ENCODE results near the gene SPNS2.

The SPNS2 gene

DNA sequence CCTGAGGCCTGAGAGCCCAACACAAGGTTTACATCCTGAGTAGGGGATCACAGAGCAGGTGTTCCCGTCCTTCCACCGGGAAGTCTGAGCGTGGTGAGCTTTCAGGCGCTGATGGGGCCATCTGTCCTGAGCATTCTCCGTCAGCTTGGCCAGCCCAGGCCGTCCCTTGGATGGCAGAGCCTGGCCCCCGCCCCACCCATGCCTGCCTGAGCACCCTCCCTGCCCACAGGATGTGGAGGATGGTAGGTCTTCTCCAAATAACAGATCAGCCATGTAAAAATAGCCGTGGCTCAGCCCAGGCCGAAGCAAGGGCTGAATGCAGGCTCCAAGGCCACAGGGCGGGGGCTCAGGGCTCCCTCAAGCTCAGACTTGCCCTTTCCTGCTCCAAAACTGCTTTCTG is 20.2 kb downstream of the SPNS2 start:
- Mint-ChIP-seq H3K27ac (no peak overlapping the region), H3K4me3 (no peak overlapping the region), H3K36me3 (ENCODE audit: low read depth) (no peaks in the 10 kb centered on the region), H3K4me1 (no peaks in the 10 kb centered on the region), H3K27me3 (no peaks in the 10 kb centered on the region), H3K9me3 (no peaks in the 10 kb centered on the region)
- ATAC-seq, result no peak
- no peak for DNase-seq

DNA sequence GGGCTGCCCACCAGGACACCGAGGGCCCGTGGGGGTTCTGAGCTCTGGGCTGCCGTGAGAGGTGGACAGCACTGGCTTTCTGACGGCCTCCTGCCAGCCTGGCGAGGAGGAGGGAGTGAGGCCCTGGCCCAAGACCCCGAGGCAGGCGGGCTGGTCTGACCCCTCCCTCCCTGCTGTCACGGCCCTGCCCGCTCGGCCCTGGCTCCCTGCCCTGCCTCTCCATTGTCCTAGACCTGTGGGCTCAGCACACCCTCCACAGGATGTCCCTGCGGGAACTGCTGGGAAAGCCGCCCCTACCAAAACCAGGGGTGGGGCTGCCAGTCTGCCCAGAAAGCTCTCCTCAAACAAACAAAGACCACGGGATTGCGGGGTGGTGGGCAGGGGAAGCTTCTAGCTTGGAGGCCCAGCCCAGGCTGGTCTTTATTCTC is 20.7 kb downstream of the SPNS2 start:
- Mint-ChIP-seq H3K4me3 (no peak overlapping the region), H3K27ac (no peak overlapping the region), H3K4me1 (no peaks in the 10 kb centered on the region), H3K36me3 (ENCODE audit: low read depth) (no peaks in the 10 kb centered on the region), H3K9me3 (no peaks in the 10 kb centered on the region), H3K27me3 (no peaks in the 10 kb centered on the region)
- ATAC-seq (no peak), DNase-seq (no peak)

DNA sequence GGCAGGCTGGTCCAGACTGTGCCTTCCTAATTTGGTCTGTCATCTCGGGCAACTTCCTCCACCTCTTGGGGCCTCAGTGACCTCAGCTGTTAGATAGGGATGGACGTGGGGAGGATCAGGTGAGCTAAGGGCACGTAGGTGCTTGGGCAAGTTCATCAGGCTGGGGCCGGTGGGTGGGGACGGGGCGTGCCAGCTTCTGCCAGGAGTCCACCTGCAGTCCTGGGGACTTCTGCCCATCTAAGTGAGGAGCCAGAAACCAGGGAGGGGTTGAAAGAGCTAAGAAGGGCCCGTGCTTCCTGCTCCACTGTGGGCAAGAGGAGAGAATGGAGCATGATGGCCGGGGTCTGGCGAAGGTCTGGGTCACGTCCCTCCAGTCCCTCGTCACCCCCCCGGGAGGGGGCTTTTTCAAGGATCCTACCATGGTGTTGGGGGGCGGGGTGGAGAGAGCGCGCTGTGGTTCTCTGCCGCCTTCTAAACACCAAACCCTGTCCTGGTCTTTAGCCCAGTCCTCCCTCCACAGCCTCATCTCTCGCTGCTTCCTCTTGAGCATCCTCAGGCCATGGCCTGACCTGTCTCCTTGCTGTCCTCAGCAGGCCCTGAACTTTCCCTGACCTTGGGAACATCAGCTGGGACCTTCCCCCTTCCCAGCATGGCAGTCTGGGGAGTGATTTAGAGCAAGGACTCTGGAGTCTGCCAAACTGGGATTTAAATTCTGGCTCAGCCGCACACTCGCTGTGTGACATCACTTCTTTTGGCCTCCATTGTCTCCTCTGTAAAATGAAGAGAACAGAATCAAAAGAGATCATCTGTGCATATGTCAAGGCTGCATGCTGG is 21.6 kb downstream of the SPNS2 start:
- no peak for ATAC-seq
- no peak overlapping the region for H3K27ac Mint-ChIP-seq
- no peaks in the 10 kb centered on the region for H3K27me3 Mint-ChIP-seq
- DNase-seq, result no peak
- H3K4me1 Mint-ChIP-seq, result no peaks in the 10 kb centered on the region
- no peak overlapping the region for H3K4me3 Mint-ChIP-seq
- H3K9me3 Mint-ChIP-seq, result no peaks in the 10 kb centered on the region
- H3K36me3 Mint-ChIP-seq (ENCODE audit: low read depth), result no peaks in the 10 kb centered on the region

DNA sequence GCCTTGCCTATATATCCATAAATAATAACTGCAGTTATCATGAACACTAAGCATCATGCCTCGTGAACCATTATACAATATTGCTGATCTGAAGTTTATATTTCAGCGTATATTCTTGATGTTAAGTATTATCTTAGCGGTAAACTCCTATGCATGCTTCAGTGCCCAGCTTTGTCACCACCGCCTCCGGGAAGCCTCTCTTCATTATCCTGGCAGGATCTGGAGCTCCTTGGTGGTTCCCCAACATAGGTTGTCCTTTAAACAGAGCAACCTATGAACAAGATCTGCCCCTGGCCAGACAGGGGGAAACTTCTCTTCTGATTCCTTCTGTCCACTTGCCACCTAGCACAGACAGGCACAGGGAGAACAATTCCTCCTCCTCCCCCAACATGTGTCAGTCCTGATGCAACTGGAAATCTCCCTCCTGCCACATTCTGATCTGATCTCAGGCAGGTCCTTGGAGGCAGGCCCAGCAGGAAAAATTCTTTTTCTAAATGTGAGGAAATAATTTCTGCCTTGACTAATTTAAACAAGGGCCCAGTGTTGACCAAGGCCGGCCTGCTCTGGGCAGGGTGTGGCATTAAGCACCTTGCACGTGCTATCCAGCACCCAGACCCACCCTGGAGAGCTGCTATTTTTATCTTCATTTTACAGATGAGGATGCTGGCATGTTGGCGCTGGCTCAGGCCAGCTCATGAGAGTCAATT is 22.4 kb downstream of the SPNS2 start:
- ATAC-seq (no peak), DNase-seq (no peak)
- no peaks in the 10 kb centered on the region for H3K4me1 Mint-ChIP-seq
- H3K27ac Mint-ChIP-seq, result no peak overlapping the region
- no peaks in the 10 kb centered on the region for H3K36me3 Mint-ChIP-seq (ENCODE audit: low read depth)
- no peaks in the 10 kb centered on the region for H3K27me3 Mint-ChIP-seq
- no peaks in the 10 kb centered on the region for H3K9me3 Mint-ChIP-seq
- H3K4me3 Mint-ChIP-seq, result no peak overlapping the region

DNA sequence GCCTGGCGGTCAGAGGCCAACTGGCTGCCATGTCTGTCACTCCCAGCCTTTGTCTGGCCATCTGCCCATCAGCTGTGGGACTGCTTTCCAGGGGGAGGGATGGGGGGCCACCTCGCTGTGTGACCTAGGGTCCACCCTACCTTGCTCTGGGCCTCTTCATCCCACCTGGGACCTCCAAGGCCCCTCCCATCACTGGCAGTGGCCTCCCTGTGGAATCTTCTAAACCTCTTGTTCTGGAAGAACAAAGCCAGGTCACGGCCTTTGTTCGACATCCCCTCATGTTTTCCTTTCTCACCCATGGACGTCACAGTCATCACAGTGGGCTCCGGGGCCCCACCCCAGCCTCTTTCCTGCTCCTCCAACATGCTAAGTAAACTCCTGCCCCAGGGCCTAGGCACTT is 24.0 kb downstream of the SPNS2 start:
- no peak for ATAC-seq
- no peak overlapping the region for H3K4me3 Mint-ChIP-seq
- H3K36me3 Mint-ChIP-seq (ENCODE audit: low read depth), result no peaks in the 10 kb centered on the region
- no peak for DNase-seq
- H3K27me3 Mint-ChIP-seq, result no peaks in the 10 kb centered on the region
- no peak overlapping the region for H3K27ac Mint-ChIP-seq
- H3K9me3 Mint-ChIP-seq, result no peaks in the 10 kb centered on the region
- no peaks in the 10 kb centered on the region for H3K4me1 Mint-ChIP-seq

DNA sequence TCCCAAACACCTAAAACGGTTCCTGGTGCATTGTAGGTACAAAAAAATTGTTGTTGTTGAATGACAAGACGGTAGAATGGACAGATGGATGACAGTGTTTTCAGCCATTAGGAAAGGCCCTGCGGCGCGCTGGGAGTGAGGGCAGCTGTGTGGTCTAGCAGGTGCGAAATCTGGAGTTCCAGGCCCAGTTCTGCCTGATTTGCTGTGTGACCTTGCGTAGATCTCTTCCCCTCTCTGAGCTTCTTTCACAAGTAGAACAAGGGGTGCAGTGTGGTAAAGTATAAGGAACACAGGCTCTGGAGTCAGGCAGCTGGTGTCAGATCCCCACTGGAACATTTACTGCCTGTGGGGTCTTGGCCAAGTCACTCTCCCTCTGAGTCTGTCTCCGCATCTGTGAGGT is 25.3 kb downstream of the SPNS2 start:
- Mint-ChIP-seq H3K36me3 (ENCODE audit: low read depth) (no peaks in the 10 kb centered on the region), H3K4me1 (no peaks in the 10 kb centered on the region), H3K27ac (no peak overlapping the region), H3K27me3 (peaks cover 2% of the 10 kb centered on the region), H3K4me3 (no peak overlapping the region), H3K9me3 (no peaks in the 10 kb centered on the region)
- DNase-seq (no peak), ATAC-seq (no peak)

DNA sequence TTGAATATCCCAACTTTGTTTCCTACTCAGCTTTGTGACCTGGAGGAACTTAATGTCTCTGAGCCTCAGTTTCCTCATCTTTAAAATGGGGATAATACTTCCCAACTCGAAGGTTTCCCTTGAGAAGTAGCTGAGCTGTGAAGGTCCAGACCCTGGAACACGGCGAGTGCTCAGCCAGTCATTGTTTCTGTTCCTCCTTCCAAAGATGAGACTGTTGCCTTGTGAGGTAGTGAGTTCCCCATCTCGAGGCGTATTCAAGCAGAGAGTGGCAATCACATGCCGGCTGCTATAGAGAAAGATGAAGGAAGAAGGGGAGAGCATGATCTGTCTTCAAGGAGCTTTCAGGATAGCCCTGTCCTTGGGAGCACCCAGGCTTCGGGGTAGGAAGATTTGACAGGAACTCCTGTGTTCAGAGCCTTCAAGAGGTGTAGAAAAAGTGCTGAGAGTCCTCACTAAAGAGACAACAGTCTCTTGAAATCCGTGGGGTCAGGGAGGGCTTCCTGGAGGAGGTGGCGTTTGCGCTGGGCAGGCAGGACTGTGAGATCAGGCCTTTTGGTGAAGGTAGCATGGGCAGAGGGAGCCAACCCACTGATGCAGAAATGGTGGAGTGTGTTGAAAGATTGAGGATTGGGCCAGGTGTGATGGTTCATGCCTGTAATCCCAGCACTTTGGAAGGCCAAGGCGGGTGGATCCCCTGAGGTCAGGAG is 27.2 kb downstream of the SPNS2 start:
- no peak overlapping the region for H3K27ac Mint-ChIP-seq
- H3K9me3 Mint-ChIP-seq, result no peaks in the 10 kb centered on the region
- no peaks in the 10 kb centered on the region for H3K36me3 Mint-ChIP-seq (ENCODE audit: low read depth)
- no peaks in the 10 kb centered on the region for H3K4me1 Mint-ChIP-seq
- DNase-seq (no peak), ATAC-seq (no peak)
- H3K27me3 Mint-ChIP-seq, result peaks cover 5% of the 10 kb centered on the region
- H3K4me3 Mint-ChIP-seq, result no peak overlapping the region

DNA sequence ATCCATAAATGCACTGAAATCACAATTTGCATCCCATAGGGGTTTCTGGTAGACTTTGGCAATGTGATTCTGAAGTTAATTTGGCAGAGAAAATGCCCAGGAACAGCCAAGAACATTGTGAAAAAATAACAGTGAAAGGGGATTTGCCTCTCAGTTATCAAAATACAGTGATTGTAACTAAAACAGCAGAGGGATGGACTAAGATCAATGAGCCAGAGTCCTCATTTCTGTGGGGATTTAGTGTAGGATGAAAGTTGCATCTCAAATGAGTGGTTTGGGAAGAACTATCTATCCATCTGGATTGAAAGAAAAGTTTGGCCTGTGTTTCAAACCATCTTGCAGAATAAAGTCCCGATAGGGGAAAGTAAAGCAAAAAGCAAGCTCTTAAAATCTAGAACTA is 28.5 kb downstream of the SPNS2 start:
- H3K4me3 Mint-ChIP-seq, result no peak overlapping the region
- H3K36me3 Mint-ChIP-seq (ENCODE audit: low read depth), result no peaks in the 10 kb centered on the region
- H3K4me1 Mint-ChIP-seq, result no peaks in the 10 kb centered on the region
- H3K27me3 Mint-ChIP-seq, result peaks cover 8% of the 10 kb centered on the region
- no peak overlapping the region for H3K27ac Mint-ChIP-seq
- H3K9me3 Mint-ChIP-seq, result no peaks in the 10 kb centered on the region
- DNase-seq (no peak), ATAC-seq (no peak)

DNA sequence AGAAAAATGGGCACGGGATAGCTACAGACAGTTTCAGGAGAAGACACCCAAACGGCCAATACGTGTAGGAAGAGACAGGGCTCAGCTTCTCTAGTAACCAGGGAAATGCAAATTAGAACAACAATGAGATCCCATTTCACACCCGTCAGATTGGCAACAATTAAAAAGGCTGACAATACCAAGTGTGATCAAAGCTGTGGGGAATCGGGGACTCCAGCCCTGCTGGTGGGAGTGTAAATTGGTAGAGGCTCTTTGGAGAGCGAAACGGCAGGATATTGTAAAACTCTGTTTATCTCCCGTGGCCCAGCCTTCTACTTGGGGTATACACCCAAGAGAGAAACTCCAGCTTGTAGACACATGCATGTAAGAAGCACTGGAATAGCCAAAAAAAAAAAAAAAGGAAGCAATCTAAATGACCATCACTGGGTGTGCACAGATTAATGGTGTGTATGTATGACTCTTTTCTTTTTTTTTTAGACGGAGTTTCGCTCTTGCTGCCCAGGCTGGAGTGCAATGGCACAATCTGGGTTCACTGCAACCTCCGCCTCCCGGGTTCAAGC is 29.0 kb downstream of the SPNS2 start:
- Mint-ChIP-seq H3K27me3 (peaks cover 9% of the 10 kb centered on the region), H3K9me3 (no peaks in the 10 kb centered on the region), H3K36me3 (ENCODE audit: low read depth) (no peaks in the 10 kb centered on the region), H3K27ac (no peak overlapping the region), H3K4me3 (no peak overlapping the region), H3K4me1 (no peaks in the 10 kb centered on the region)
- DNase-seq, result no peak
- no peak for ATAC-seq

DNA sequence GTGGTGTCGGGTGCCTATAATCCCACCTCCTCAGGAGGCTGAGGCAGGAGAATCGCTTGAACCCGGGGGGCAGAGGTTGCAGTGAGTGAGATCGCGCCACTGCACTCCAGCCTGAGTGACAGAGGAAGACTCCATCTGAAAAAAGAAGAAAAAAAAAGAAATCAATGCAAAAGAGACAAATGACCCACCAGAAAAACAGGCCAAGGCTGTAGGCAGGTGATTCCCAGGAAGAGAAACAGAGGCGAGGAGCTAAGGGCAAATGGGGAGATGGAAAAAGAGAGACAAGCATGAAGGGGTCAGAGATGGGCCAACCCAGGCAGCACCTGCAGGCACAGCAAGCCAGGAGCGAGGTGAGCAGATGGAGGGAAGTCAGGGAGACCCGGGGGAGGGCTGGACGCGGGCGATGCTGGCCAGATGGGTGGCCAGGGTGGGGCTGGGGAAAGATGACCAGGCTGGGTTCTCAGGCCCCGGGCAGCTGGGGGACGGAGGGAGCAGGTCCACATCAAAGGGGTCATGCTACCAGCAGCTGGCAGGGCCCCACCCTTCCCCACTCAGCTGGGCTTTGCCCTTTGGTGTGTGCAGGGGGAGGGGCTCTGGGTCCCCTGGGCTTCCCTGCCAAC is 31.0 kb downstream of the SPNS2 start:
- Mint-ChIP-seq H3K4me1 (peaks cover 6% of the 10 kb centered on the region), H3K9me3 (no peaks in the 10 kb centered on the region), H3K27me3 (peaks cover 9% of the 10 kb centered on the region), H3K4me3 (no peak overlapping the region), H3K27ac (no peak overlapping the region), H3K36me3 (ENCODE audit: low read depth) (no peaks in the 10 kb centered on the region)
- ATAC-seq, result no peak
- no peak for DNase-seq

DNA sequence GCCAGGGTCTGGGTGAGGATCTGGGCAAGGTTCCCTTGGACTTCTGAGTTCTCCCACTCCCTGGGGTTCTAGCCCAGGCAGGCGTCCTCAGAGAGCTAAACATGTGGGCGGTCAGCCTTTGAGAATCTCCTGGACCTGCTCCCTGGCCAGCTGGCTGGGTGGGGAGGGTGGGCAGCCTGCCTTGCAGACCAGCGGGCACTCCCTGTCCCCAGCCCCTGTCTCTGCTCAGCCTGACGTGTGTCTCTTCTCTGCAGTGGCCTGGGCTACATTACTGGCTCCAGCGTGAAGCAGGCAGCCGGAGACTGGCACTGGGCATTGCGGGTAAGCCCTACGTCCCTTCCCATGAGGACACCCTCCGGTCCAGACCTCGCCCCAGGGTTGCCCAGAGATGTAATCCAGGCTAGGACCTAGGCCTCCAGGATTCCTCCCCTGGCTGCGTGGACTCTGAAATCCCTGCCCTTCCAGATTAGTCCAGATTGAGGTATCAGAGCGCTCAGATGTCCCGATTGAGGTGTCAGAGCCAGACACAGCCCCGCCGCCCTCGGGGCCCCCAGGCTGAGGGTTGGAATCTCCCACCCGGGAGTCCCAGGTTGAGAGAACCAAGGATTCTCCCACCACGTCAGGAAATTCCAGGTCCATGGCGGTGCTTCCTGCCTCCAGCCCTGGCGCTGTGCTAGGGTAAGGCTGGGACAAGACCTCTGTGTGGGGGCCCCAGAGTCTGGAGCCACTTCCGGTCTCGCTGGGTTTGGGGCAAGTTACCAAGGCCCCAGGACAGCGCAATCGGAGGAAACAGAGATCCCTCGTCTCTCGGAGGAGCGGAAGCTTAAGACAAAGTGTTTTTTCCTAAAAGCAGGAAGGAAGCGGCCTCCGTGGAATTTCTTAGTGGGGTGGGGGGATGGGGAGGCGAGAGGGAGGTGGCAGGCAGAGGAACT is 32.4 kb downstream of the SPNS2 start:
- Mint-ChIP-seq H3K36me3 (ENCODE audit: low read depth) (no peaks in the 10 kb centered on the region), H3K4me3 (no peak overlapping the region), H3K9me3 (no peaks in the 10 kb centered on the region), H3K27me3 (peaks cover 9% of the 10 kb centered on the region), H3K4me1 (peaks cover 6% of the 10 kb centered on the region), H3K27ac (no peak overlapping the region)
- DNase-seq (no peak), ATAC-seq (no peak)

DNA sequence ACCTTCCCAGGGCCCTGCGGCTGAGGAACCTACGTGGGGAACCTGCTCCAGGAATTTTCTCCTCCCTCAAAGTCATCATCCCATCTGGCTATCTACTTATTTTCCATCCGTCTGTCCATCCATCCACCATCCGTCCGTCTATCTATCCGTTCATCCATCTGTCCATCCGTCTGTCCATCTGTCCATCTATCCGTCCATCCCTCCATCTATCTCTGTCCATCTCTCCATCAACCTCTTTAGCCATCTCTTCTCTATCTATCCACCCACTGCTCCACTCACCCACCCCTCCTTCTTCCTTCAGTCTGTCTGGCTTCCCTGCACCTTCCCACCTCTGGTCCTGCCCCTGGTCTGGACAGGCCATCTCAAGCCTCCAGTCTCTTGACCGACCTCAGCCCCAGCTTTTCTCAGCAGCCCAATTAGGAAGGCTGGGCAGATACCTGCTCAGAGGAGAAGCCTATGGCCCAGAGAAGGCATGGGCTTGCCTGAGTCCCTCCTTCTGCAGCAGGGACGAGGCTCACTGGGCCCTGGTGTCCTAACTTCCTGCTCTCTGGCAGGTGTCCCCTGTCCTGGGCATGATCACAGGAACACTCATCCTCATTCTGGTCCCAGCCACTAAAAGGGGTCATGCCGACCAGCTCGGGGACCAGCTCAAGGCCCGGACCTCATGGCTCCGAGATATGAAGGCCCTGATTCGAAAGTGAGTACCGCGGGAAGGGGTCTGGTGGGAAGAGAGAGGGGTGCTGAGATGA is 33.5 kb downstream of the SPNS2 start:
- no peaks in the 10 kb centered on the region for H3K36me3 Mint-ChIP-seq (ENCODE audit: low read depth)
- H3K27ac Mint-ChIP-seq, result peak overlapping the region; percentile 24
- no peak overlapping the region for H3K4me3 Mint-ChIP-seq
- DNase-seq, result no peak
- H3K27me3 Mint-ChIP-seq, result peaks cover 9% of the 10 kb centered on the region
- H3K4me1 Mint-ChIP-seq, result peaks cover 6% of the 10 kb centered on the region
- H3K9me3 Mint-ChIP-seq, result no peaks in the 10 kb centered on the region
- ATAC-seq, result no peak

DNA sequence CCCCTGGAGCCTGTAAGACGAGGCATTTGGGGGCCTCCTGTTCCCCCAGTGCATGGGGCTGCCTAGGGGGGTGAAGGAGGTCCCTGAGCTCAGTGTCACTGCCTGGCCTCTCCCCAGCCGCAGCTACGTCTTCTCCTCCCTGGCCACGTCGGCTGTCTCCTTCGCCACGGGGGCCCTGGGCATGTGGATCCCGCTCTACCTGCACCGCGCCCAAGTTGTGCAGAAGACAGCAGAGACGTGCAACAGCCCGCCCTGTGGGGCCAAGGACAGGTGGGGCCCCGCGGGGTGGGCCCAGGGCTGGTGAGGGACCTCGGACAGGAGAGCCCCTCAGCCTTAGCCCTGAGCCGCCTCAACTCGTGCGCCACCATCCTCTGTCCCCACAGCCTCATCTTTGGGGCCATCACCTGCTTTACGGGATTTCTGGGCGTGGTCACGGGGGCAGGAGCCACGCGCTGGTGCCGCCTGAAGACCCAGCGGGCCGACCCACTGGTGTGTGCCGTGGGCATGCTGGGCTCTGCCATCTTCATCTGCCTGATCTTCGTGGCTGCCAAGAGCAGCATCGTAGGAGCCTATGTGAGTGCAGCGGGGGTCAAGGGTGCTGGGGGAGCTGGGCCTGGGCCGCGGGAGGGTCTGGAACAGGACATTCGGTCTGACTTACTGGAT is 34.3 kb downstream of the SPNS2 start:
- H3K9me3 Mint-ChIP-seq, result no peaks in the 10 kb centered on the region
- DNase-seq (no peak), ATAC-seq (no peak)
- peaks cover 2% of the 10 kb centered on the region for H3K36me3 Mint-ChIP-seq (ENCODE audit: low read depth)
- H3K4me3 Mint-ChIP-seq, result no peak overlapping the region
- peak overlapping the region; percentile 22 for H3K27ac Mint-ChIP-seq
- H3K4me1 Mint-ChIP-seq, result peaks cover 6% of the 10 kb centered on the region
- peaks cover 9% of the 10 kb centered on the region for H3K27me3 Mint-ChIP-seq

All from activated naive CD8-positive, alpha-beta T cell treated with anti-CD3 and anti-CD28 coated beads, Interleukin-2, amount 50 U/mL, for 24 hours (primary cell).